ENCODE results near the gene SNRPD1. TPM values are rescaled to one million over a fixed set of nuclear protein-coding genes. Genes with fewer than 3 reads are reported as not detected.

The SNRPD1 gene

GRCh38 chr18:21680161-21680560, 68.0 kb downstream of the SNRPD1 start:
- no peaks in the 10 kb centered on the region for H3K27me3 ChIP-seq (ENCODE audit: insufficient read depth, poor library complexity, severe bottlenecking)
- DNase-seq (ENCODE audit: low read depth in 1 of 2, low spot score in 1 of 2): no peak
- no peak overlapping the region for H3K27ac ChIP-seq (replicated peaks)
- no peak overlapping the region for H3K4me3 ChIP-seq (replicated peaks; ENCODE audit: insufficient read depth, low read length)
- TF ChIP-seq CTCF (IDR thresholded peaks at IDR 0.05; ENCODE audit: insufficient read depth, low read length) (no peak), REST (IDR thresholded peaks at IDR 0.05; ENCODE audit: insufficient replicate concordance, low read depth) (no peak), POLR2AphosphoS5 (IDR thresholded peaks at IDR 0.05; ENCODE audit: low read depth) (no peak), SPI1 (IDR thresholded peaks at IDR 0.05; ENCODE audit: borderline replicate concordance, low read depth) (no peak), GABPA (IDR thresholded peaks at IDR 0.05; ENCODE audit: low read depth) (no peak)

- TF ChIP-seq GABPA (IDR thresholded peaks at IDR 0.05; ENCODE audit: low read depth): no peak
- TF ChIP-seq REST (IDR thresholded peaks at IDR 0.05; ENCODE audit: insufficient replicate concordance, low read depth): no peak
- no peak for TF ChIP-seq CTCF (IDR thresholded peaks at IDR 0.05; ENCODE audit: insufficient read depth, low read length)
- no peak for TF ChIP-seq POLR2AphosphoS5 (IDR thresholded peaks at IDR 0.05; ENCODE audit: low read depth)
- no peak for TF ChIP-seq SPI1 (IDR thresholded peaks at IDR 0.05; ENCODE audit: borderline replicate concordance, low read depth)
- Histone ChIP-seq H3K27ac (replicated peaks) (peak overlapping the region; percentile 66), H3K4me3 (replicated peaks; ENCODE audit: insufficient read depth, low read length) (peak overlapping the region; percentile 36), H3K27me3 (ENCODE audit: insufficient read depth, poor library complexity, severe bottlenecking) (no peaks in the 10 kb centered on the region)
- peak; percentile 43 to 77 for DNase-seq (ENCODE audit: low read depth in 1 of 2, low spot score in 1 of 2)
Observed at GRCh38 chr18:21682371-21683051, 70.4 kb downstream of the SNRPD1 start.

Small RNA genes lying within 50 kb of the gene (microRNA-seq; reads per million reads assigned to microRNA genes)
- not detected for gene MIR320C1
